Epidermal melanocyte (primary cell): ENCODE results near the gene FBXO10.
A peak's percentile ranks its signal among the peaks of the same experiment; 100 is the strongest.
"Not testable (repeated sequence)": the region's sequence is repeated elsewhere in the genome, so short reads cannot be mapped to it uniquely, and the experiment has no call there.

ENCODE experiments used
- DNase-seq: peaks from one replicate; pipeline ENCODE4 v3.0.0; 2011; ENCODE audit warnings: low spot score; ENCODE audit not compliant: insufficient read length

The FBXO10 gene

GRCh38 chr9:37477987-37478619 is 98.1 kb downstream of the FBXO10 start:
- not testable (repeated sequence) for DNase-seq

- not testable (repeated sequence) for DNase-seq
These were observed 98.7 kb downstream of the FBXO10 start for GRCh38 chr9:37477443-37477842.

- DNase-seq = no peak
These were observed 99.2 kb downstream of the FBXO10 start for GRCh38 chr9:37476930-37477329.

GRCh38 chr9:37474438-37474837 is 101.7 kb downstream of the FBXO10 start:
- DNase-seq = no peak

- DNase-seq = not testable (repeated sequence)
These were observed 102.2 kb downstream of the FBXO10 start for GRCh38 chr9:37473982-37474381.

GRCh38 chr9:37471942-37472684 is 104.1 kb downstream of the FBXO10 start:
- no peak for DNase-seq

- DNase-seq = no peak
These were observed 107.6 kb downstream of the FBXO10 start for GRCh38 chr9:37468620-37469019.

- DNase-seq = not testable (repeated sequence)
These were observed 108.7 kb downstream of the FBXO10 start for GRCh38 chr9:37467530-37467929.

- DNase-seq = no peak
These were observed 110.0 kb downstream of the FBXO10 start for GRCh38 chr9:37466037-37466709.

GRCh38 chr9:37465249-37466036 is 110.7 kb downstream of the FBXO10 start, which contains the start of gene ZBTB5:
Gene ZBTB5 (minus strand): TSS chr9:37465450. CDS start chr9:37442551, 22,899 bp downstream.
- peak; percentile 91 for DNase-seq

GRCh38 chr9:37464426-37465248 is 111.5 kb downstream of the FBXO10 start:
- DNase-seq = peak; percentile 37

- DNase-seq = no peak
These were observed 112.2 kb downstream of the FBXO10 start for GRCh38 chr9:37464006-37464405.
